H1 (cell line): ENCODE results near the gene TWF2. TPM values are rescaled to one million over a fixed set of nuclear protein-coding genes. Genes with fewer than 3 reads are reported as not detected.

Source experiments
- HDAC6 ChIP-seq: IDR thresholded peaks from one replicate; pipeline ENCODE4 v1.7.1; 2012; ENCODE audit warnings: low read depth, mild to moderate bottlenecking, inconsistent platforms, low read length, moderate library complexity
- KDM1A ChIP-seq: fragments of 200-600, 300-600 bp; sonication (generic); IDR thresholded peaks from 2 replicates; pipeline ENCODE4 v1.7.1; 2016; ENCODE audit warnings: mild to moderate bottlenecking, low read length, borderline replicate concordance
- KDM5A ChIP-seq: fragments of 200-600 bp; IDR thresholded peaks from 2 replicates; pipeline ENCODE4 v1.7.1; 2012; ENCODE audit warnings: mild to moderate bottlenecking, low read length, inconsistent platforms, mixed read lengths
- NRF1 ChIP-seq: IDR thresholded peaks from 2 replicates; pipeline ENCODE4 v1.6.1; 2011; ENCODE audit warnings: mild to moderate bottlenecking, low read depth, low read length, improper control_type of control experiment
- POLR2AphosphoS5 ChIP-seq: IDR thresholded peaks from 2 replicates; pipeline ENCODE4 v1.6.1; 2011; ENCODE audit warnings: low read depth, low read length
- POU5F1 ChIP-seq: IDR thresholded peaks from 2 replicates; pipeline ENCODE4 v1.6.1; 2011; ENCODE audit warnings: low read depth, mild to moderate bottlenecking, low read length, moderate library complexity
- RXRA ChIP-seq: IDR thresholded peaks from 2 replicates; pipeline ENCODE4 v1.6.1; 2011; ENCODE audit warnings: low read depth, mild to moderate bottlenecking, low read length, moderate library complexity; ENCODE audit not compliant: insufficient read depth
- SIRT6 ChIP-seq: IDR thresholded peaks from one replicate; pipeline ENCODE4 v1.7.1; 2012; ENCODE audit warnings: low read length, inconsistent platforms
- TBP ChIP-seq: IDR thresholded peaks from 2 replicates; pipeline ENCODE4 v1.6.1; 2011; ENCODE audit warnings: low read depth, low read length, improper control_type of control experiment
- polyA plus RNA-seq, 7 experiments: library from polyadenylated mRNA; depleted of rRNA in 3 of 7; stranded (reverse) in 5 of 7; unstranded in 2 of 7; fragments of >200 nt in 5 of 7; fragments of 200-250 nt in 2 of 7; gene quantifications; 1 replicate in 5 of 7; 2 replicates in 1 of 7; 4 replicates in 1 of 7; pipeline versions ENCODE4 v1.2.1 to v1.2.3, GENCODE V29; 2011 to 2013; ENCODE audit warnings: missing spikeins in 2 of 7, mixed read lengths in 2 of 7
- total RNA-seq: library from RNA; stranded (reverse); fragmentation: NEBNext Ultra II Directional; extraction: Animal tissue kit (Norgen Biotek cat#: 25700); gene quantifications from 2 replicates; pipeline ENCODE4 v1.2.1, GENCODE V29; 2021
- TF ChIP-seq, protein P1 (sequence below): fragments of 300-600 bp; sonication (generic); IDR thresholded peaks from 2 replicates; pipeline ENCODE4 v1.7.1; 2012; ENCODE audit warnings: low read length, moderate library complexity, mild to moderate bottlenecking, inconsistent platforms; ENCODE audit not compliant: insufficient replicate concordance
- TF ChIP-seq, protein P2 (sequence below): IDR thresholded peaks from 2 replicates; pipeline ENCODE4 v1.6.1; 2011; ENCODE audit warnings: low read length, improper control_type of control experiment

TWF2 gene
- total and polyA plus RNA-seq, 2 of the 8 experiments (the other 6 are each of a cell fraction or from before 2014, with no cell fraction given), result 65.2 to 90.4 TPM

DNA sequence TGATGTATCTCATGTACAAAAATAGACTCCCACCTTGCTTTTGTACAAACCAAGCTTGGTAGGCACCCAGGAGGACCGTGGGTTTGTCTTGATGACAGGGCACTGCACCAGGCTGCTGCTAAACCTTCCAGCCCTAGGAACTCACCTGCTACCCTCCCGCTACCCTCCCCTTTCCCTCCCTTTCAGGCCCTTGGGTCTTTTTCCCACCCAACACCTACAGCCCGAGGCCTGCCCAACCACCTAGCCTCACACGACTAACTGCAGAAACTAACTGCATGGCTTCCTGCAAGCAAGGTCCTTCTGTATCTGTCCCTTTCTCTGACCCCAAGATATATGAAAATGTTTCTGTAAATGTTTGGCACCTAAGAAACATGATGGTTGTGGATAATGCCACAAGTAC lies 17.7 kb upstream of the TWF2 start (continued):
- TF ChIP-seq, protein P1, sequence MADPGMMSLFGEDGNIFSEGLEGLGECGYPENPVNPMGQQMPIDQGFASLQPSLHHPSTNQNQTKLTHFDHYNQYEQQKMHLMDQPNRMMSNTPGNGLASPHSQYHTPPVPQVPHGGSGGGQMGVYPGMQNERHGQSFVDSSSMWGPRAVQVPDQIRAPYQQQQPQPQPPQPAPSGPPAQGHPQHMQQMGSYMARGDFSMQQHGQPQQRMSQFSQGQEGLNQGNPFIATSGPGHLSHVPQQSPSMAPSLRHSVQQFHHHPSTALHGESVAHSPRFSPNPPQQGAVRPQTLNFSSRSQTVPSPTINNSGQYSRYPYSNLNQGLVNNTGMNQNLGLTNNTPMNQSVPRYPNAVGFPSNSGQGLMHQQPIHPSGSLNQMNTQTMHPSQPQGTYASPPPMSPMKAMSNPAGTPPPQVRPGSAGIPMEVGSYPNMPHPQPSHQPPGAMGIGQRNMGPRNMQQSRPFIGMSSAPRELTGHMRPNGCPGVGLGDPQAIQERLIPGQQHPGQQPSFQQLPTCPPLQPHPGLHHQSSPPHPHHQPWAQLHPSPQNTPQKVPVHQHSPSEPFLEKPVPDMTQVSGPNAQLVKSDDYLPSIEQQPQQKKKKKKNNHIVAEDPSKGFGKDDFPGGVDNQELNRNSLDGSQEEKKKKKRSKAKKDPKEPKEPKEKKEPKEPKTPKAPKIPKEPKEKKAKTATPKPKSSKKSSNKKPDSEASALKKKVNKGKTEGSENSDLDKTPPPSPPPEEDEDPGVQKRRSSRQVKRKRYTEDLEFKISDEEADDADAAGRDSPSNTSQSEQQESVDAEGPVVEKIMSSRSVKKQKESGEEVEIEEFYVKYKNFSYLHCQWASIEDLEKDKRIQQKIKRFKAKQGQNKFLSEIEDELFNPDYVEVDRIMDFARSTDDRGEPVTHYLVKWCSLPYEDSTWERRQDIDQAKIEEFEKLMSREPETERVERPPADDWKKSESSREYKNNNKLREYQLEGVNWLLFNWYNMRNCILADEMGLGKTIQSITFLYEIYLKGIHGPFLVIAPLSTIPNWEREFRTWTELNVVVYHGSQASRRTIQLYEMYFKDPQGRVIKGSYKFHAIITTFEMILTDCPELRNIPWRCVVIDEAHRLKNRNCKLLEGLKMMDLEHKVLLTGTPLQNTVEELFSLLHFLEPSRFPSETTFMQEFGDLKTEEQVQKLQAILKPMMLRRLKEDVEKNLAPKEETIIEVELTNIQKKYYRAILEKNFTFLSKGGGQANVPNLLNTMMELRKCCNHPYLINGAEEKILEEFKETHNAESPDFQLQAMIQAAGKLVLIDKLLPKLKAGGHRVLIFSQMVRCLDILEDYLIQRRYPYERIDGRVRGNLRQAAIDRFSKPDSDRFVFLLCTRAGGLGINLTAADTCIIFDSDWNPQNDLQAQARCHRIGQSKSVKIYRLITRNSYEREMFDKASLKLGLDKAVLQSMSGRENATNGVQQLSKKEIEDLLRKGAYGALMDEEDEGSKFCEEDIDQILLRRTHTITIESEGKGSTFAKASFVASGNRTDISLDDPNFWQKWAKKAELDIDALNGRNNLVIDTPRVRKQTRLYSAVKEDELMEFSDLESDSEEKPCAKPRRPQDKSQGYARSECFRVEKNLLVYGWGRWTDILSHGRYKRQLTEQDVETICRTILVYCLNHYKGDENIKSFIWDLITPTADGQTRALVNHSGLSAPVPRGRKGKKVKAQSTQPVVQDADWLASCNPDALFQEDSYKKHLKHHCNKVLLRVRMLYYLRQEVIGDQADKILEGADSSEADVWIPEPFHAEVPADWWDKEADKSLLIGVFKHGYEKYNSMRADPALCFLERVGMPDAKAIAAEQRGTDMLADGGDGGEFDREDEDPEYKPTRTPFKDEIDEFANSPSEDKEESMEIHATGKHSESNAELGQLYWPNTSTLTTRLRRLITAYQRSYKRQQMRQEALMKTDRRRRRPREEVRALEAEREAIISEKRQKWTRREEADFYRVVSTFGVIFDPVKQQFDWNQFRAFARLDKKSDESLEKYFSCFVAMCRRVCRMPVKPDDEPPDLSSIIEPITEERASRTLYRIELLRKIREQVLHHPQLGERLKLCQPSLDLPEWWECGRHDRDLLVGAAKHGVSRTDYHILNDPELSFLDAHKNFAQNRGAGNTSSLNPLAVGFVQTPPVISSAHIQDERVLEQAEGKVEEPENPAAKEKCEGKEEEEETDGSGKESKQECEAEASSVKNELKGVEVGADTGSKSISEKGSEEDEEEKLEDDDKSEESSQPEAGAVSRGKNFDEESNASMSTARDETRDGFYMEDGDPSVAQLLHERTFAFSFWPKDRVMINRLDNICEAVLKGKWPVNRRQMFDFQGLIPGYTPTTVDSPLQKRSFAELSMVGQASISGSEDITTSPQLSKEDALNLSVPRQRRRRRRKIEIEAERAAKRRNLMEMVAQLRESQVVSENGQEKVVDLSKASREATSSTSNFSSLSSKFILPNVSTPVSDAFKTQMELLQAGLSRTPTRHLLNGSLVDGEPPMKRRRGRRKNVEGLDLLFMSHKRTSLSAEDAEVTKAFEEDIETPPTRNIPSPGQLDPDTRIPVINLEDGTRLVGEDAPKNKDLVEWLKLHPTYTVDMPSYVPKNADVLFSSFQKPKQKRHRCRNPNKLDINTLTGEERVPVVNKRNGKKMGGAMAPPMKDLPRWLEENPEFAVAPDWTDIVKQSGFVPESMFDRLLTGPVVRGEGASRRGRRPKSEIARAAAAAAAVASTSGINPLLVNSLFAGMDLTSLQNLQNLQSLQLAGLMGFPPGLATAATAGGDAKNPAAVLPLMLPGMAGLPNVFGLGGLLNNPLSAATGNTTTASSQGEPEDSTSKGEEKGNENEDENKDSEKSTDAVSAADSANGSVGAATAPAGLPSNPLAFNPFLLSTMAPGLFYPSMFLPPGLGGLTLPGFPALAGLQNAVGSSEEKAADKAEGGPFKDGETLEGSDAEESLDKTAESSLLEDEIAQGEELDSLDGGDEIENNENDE, result no peak
- no peak for TF ChIP-seq RXRA
- TF ChIP-seq, protein P2, sequence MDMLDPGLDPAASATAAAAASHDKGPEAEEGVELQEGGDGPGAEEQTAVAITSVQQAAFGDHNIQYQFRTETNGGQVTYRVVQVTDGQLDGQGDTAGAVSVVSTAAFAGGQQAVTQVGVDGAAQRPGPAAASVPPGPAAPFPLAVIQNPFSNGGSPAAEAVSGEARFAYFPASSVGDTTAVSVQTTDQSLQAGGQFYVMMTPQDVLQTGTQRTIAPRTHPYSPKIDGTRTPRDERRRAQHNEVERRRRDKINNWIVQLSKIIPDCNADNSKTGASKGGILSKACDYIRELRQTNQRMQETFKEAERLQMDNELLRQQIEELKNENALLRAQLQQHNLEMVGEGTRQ, result no peak
- no peak for TF ChIP-seq POU5F1
- TF ChIP-seq KDM5A, result no peak
- TF ChIP-seq KDM1A, result no peak
- no peak for TF ChIP-seq TBP
- no peak for TF ChIP-seq NRF1
- TF ChIP-seq HDAC6, result no peak
- TF ChIP-seq POLR2AphosphoS5, result no peak
- no peak for TF ChIP-seq SIRT6
